ENCODE results near the gene SCAI. TPM values are rescaled to one million over a fixed set of nuclear protein-coding genes. Genes with fewer than 3 reads are reported as not detected.

The SCAI gene
- total and polyA plus RNA-seq, 5 donors = 1.9 to 5.5 (median 4.9) TPM

DNA sequence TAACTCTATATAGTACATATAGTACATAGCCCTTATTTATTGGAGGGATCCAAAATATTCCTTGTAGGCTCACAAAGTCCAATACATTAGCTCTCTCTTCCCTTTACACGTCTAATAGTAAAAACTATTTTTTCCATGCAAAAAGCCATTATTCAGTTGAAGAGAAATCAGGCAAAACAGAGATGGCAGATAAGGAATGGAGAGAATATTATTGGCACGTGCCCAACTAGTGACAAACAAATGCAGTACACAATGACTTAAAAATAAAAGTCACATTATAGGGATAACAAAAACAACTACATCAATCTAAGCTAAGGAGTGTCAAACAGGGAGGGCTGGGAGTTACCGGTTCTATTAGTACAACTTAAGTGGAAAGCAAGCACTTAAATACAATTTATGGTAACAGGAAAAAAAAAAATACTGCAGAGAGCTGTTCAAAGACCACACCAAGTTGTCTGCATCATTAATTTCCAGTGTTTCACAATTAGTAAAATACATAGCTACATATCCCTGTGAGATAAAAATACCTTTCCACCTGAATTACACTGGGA, 4.1 kb upstream of the SCAI start:
- Histone ChIP-seq H3K27me3 (ENCODE audit: control insufficient read depth, insufficient read depth) (no peaks in the 10 kb centered on the region), H3K9me3 (ENCODE audit: control insufficient read depth, low read length) (no peaks in the 10 kb centered on the region), H3K4me3 (ENCODE audit: low read length) (no peak overlapping the region), H3K4me1 (ENCODE audit: control insufficient read depth, insufficient read depth, low read length) (no peaks in the 10 kb centered on the region), H3K27ac (ENCODE audit: low read length) (no peak overlapping the region)
- ATAC-seq (no peak), DNase-seq (no peak)
- WGBS = 68% methylated on average over 3 of the region's 3 CpGs
- intact Hi-C loops (cut with DNase I) = loop anchor here in 1 of 4 donors (10.0 kb wide), 1 partner anchor 203 kb away; the partner anchor contains the start of gene GOLGA1

- no peak for DNase-seq
- 58% methylated on average over 4 of the region's 4 CpGs for WGBS
- intact Hi-C loops (cut with DNase I) = loop anchor here in 1 of 4 donors (10.0 kb wide), 1 partner anchor 201 kb away; the partner anchor contains the start of gene GOLGA1
These were observed 2.9 kb upstream of the SCAI start for GRCh38 chr9:125146247-125146646.

DNA sequence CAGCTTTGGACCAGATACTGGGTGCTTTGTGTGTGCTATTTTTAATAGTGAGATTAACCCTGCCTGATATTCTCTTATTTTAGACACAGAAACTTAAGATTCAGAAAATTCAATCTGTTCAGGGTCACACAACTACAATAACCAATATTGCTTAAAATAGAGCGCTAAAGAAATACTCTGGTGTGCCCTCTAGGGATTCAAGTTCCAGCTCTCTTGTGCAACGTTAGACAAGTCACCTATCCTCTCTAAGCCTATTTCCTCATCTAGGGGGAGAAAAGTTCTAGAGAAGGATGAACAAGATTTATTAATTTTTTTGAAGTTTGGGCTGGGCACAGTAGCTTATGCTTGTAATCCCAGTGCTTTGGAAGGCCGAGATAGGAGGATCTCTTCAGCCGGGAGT, 2.1 kb upstream of the SCAI start:
- ATAC-seq (no peak), DNase-seq (no peak)
- Histone ChIP-seq H3K27ac (ENCODE audit: low read length) (no peak overlapping the region), H3K27me3 (ENCODE audit: control insufficient read depth, insufficient read depth) (no peaks in the 10 kb centered on the region), H3K4me3 (ENCODE audit: low read length) (no peak overlapping the region), H3K9me3 (ENCODE audit: control insufficient read depth, low read length) (no peaks in the 10 kb centered on the region), H3K4me1 (ENCODE audit: control insufficient read depth, insufficient read depth, low read length) (no peaks in the 10 kb centered on the region)
- intact Hi-C loops (cut with DNase I) = loop anchor here in 1 of 4 donors (10.0 kb wide), 1 partner anchor 201 kb away; the partner anchor contains the start of gene GOLGA1
- 67% methylated on average over 4 of the region's 4 CpGs for WGBS

More at GRCh38 chr9:125146247-125146646, 2.9 kb upstream of the SCAI start:
- no peak for ATAC-seq
- H3K4me1 ChIP-seq (ENCODE audit: control insufficient read depth, insufficient read depth, low read length) = no peaks in the 10 kb centered on the region
- no peak overlapping the region for H3K27ac ChIP-seq (ENCODE audit: low read length)
- H3K4me3 ChIP-seq (ENCODE audit: low read length) = no peak overlapping the region
- no peaks in the 10 kb centered on the region for H3K27me3 ChIP-seq (ENCODE audit: control insufficient read depth, insufficient read depth)
- no peaks in the 10 kb centered on the region for H3K9me3 ChIP-seq (ENCODE audit: control insufficient read depth, low read length)

GRCh38 chr9:125142560-125143376, 560 bp downstream of the SCAI start:
- DNase-seq (no peak), ATAC-seq (no peak)
- Histone ChIP-seq H3K9me3 (ENCODE audit: control insufficient read depth, low read length) (no peaks in the 10 kb centered on the region), H3K27ac (ENCODE audit: low read length) (no peak overlapping the region), H3K4me3 (ENCODE audit: low read length) (peak overlapping the region; percentile 93), H3K27me3 (ENCODE audit: control insufficient read depth, insufficient read depth) (no peaks in the 10 kb centered on the region), H3K4me1 (ENCODE audit: control insufficient read depth, insufficient read depth, low read length) (no peaks in the 10 kb centered on the region)
- intact Hi-C loops (cut with DNase I) = loop anchor here in 1 of 4 donors (10.0 kb wide), 1 partner anchor 198 kb away; the partner anchor contains the start of gene GOLGA1
- 3% methylated on average over 54 of the region's 54 CpGs for WGBS

DNA sequence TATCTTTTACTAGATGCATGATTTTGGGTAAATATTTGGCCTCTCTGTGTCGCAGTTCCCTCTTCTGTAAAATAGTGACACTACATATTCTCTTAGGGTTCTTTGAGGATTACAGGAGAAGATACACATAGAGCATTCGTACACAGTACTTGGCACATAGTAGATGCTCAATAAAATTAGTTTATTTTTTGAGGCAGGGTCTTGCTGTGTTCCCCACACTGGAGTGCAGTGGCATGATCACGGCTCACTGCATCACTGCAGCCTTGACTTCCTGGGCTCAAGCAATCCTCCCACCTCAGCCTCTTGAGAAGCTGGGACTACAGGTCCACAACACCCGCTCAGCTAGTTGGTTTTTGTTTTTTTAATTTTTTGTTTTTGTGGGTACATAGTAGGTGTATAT, 1.6 kb downstream of the SCAI start:
- Histone ChIP-seq H3K27me3 (ENCODE audit: control insufficient read depth, insufficient read depth) (no peaks in the 10 kb centered on the region), H3K4me3 (ENCODE audit: low read length) (no peak overlapping the region), H3K27ac (ENCODE audit: low read length) (no peak overlapping the region), H3K9me3 (ENCODE audit: control insufficient read depth, low read length) (no peaks in the 10 kb centered on the region), H3K4me1 (ENCODE audit: control insufficient read depth, insufficient read depth, low read length) (no peaks in the 10 kb centered on the region)
- intact Hi-C loops (cut with DNase I) = loop anchor here in 1 of 4 donors (10.0 kb wide), 1 partner anchor 197 kb away; the partner anchor contains the start of gene GOLGA1
- WGBS = 95% methylated on average over 4 of the region's 4 CpGs
- DNase-seq = no peak
- no peak for ATAC-seq

- no peaks in the 10 kb centered on the region for H3K4me1 ChIP-seq (ENCODE audit: control insufficient read depth, insufficient read depth, low read length)
- DNase-seq (no peak), ATAC-seq (no peak)
- intact Hi-C loops (cut with DNase I) = loop anchor here in 1 of 4 donors (10.0 kb wide), 1 partner anchor 196 kb away; the partner anchor contains the start of gene GOLGA1
- H3K27me3 ChIP-seq (ENCODE audit: control insufficient read depth, insufficient read depth) = no peaks in the 10 kb centered on the region
- whole genome bisulfite sequencing = 72% methylated on average over 3 of the region's 3 CpGs
- no peak overlapping the region for H3K4me3 ChIP-seq (ENCODE audit: low read length)
- H3K9me3 ChIP-seq (ENCODE audit: control insufficient read depth, low read length) = no peaks in the 10 kb centered on the region
- no peak overlapping the region for H3K27ac ChIP-seq (ENCODE audit: low read length)
These were observed 2.1 kb downstream of the SCAI start for GRCh38 chr9:125141251-125141650.

- H3K27ac ChIP-seq (ENCODE audit: low read length) = no peak overlapping the region
- DNase-seq (no peak), ATAC-seq (no peak)
- no peaks in the 10 kb centered on the region for H3K27me3 ChIP-seq (ENCODE audit: control insufficient read depth, insufficient read depth)
- H3K9me3 ChIP-seq (ENCODE audit: control insufficient read depth, low read length) = no peaks in the 10 kb centered on the region
- 63% methylated on average over 1 of the region's 1 CpG for WGBS
- H3K4me1 ChIP-seq (ENCODE audit: control insufficient read depth, insufficient read depth, low read length) = no peaks in the 10 kb centered on the region
- intact Hi-C loops (cut with DNase I) = loop anchor here in 1 of 4 donors (10.0 kb wide), 1 partner anchor 196 kb away; the partner anchor contains the start of gene GOLGA1
- H3K4me3 ChIP-seq (ENCODE audit: low read length) = no peak overlapping the region
These were observed 2.8 kb downstream of the SCAI start for GRCh38 chr9:125140576-125140975.

DNA sequence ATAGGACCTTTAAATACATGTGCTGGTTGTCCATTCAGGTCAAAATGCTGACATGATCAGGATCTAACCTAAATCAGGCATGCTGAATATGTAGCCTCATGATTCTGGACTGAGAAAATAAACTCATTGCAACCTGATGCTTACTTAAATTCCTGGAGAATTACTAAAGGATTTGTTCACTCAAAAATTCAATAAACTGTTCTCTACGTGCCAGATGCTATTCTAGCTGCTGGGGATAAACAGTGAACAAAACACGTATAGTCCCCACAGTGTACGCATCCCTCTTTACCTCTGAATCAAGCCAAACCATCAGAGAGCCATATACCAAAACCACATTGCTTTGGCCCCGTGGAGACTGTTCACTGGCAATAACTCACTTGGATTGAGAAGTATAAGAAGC, 6.1 kb downstream of the SCAI start:
- ATAC-seq (no peak), DNase-seq (no peak)
- intact Hi-C loops (cut with DNase I) = no loop called here
- Histone ChIP-seq H3K9me3 (ENCODE audit: control insufficient read depth, low read length) (no peaks in the 10 kb centered on the region), H3K4me1 (ENCODE audit: control insufficient read depth, insufficient read depth, low read length) (no peaks in the 10 kb centered on the region), H3K4me3 (ENCODE audit: low read length) (no peak overlapping the region), H3K27me3 (ENCODE audit: control insufficient read depth, insufficient read depth) (no peaks in the 10 kb centered on the region), H3K27ac (ENCODE audit: low read length) (no peak overlapping the region)
- 82% methylated on average over 4 of the region's 4 CpGs for WGBS

DNA sequence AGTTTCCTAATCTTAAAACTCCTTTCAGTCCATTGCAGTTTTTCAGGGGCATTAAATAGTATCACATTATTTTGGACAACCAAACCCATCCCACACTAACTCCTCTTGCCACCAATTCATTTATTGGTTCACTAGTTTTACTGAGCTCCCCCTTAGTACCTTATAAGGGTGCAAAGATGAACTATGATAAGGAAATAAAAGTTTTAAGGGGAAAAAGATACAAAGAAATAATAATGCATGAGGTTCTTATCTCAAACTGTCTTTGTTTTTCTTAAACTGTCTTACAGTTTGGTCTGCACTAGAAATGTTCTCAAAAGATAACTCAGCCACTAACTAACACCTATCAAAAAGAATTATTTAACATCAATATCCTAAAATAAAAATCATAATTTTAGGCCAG, 8.4 kb downstream of the SCAI start:
- no peaks in the 10 kb centered on the region for H3K4me1 ChIP-seq (ENCODE audit: control insufficient read depth, insufficient read depth, low read length)
- no peak overlapping the region for H3K4me3 ChIP-seq (ENCODE audit: low read length)
- ATAC-seq = no peak
- H3K9me3 ChIP-seq (ENCODE audit: control insufficient read depth, low read length) = no peaks in the 10 kb centered on the region
- H3K27ac ChIP-seq (ENCODE audit: low read length) = no peak overlapping the region
- no peak for DNase-seq
- intact Hi-C loops (cut with DNase I) = no loop called here
- H3K27me3 ChIP-seq (ENCODE audit: control insufficient read depth, insufficient read depth) = no peaks in the 10 kb centered on the region

GRCh38 chr9:125133403-125134329, 9.7 kb downstream of the SCAI start:
- DNase-seq = no peak
- ATAC-seq = no peak
- intact Hi-C loops (cut with DNase I) = no loop called here
- H3K4me3 ChIP-seq (ENCODE audit: low read length) = no peak overlapping the region
- 92% methylated on average over 1 of the region's 1 CpG for WGBS
- no peaks in the 10 kb centered on the region for H3K27me3 ChIP-seq (ENCODE audit: control insufficient read depth, insufficient read depth)
- H3K9me3 ChIP-seq (ENCODE audit: control insufficient read depth, low read length) = no peaks in the 10 kb centered on the region
- no peak overlapping the region for H3K27ac ChIP-seq (ENCODE audit: low read length)
- H3K4me1 ChIP-seq (ENCODE audit: control insufficient read depth, insufficient read depth, low read length) = no peaks in the 10 kb centered on the region

Data from right cardiac atrium (tissue), 5 donors.